HEK293T (cell line): Measurements from ENCODE around the gene CADPS2.

Experiments
- ARNT ChIP-seq: fragments of 450-650 bp; IDR thresholded peaks from 2 replicates; pipeline ENCODE4 v1.6.1; 2017; ENCODE audit warnings: mild to moderate bottlenecking
- BHLHE40 ChIP-seq: fragments of 450-650 bp; IDR thresholded peaks from 2 replicates; pipeline ENCODE4 v1.6.1; 2016; ENCODE audit warnings: mild to moderate bottlenecking, moderate library complexity, borderline replicate concordance
- CTBP1 ChIP-seq: fragments of 450-650 bp; IDR thresholded peaks from 2 replicates; pipeline ENCODE4 v1.6.1; 2016; ENCODE audit warnings: borderline replicate concordance
- ELF4 ChIP-seq: fragments of 450-650 bp; IDR thresholded peaks from 2 replicates; pipeline ENCODE4 v1.6.1; 2017; ENCODE audit warnings: antibody characterized with exemption
- FOXA1 ChIP-seq: fragments of 450-650 bp; IDR thresholded peaks from 2 replicates; pipeline ENCODE4 v1.6.1; 2016; ENCODE audit warnings: mild to moderate bottlenecking
- FOXK2 ChIP-seq: fragments of 450-650 bp; IDR thresholded peaks from 2 replicates; pipeline ENCODE4 v1.6.1; 2016; ENCODE audit warnings: mild to moderate bottlenecking
- FOXM1 ChIP-seq: fragments of 450-650 bp; IDR thresholded peaks from 2 replicates; pipeline ENCODE4 v1.6.1; 2017; ENCODE audit warnings: mild to moderate bottlenecking, borderline replicate concordance
- HDGF ChIP-seq: fragments of 450-650 bp; IDR thresholded peaks from 2 replicates; pipeline ENCODE4 v1.6.1; 2017; ENCODE audit warnings: antibody characterized with exemption, borderline replicate concordance
- L3MBTL2 ChIP-seq: fragments of 450-650 bp; conservative IDR thresholded peaks from 2 replicates; pipeline ENCODE4 v1.6.1; 2016; ENCODE audit warnings: mild to moderate bottlenecking
- LEF1 ChIP-seq: fragments of 450-650 bp; IDR thresholded peaks from 2 replicates; pipeline ENCODE4 v1.6.1; 2017; ENCODE audit warnings: mild to moderate bottlenecking, borderline replicate concordance
- SP1 ChIP-seq: fragments of 450-650 bp; IDR thresholded peaks from 2 replicates; pipeline ENCODE4 v1.6.1; 2017
- SUZ12 ChIP-seq: fragments of 450-650 bp; IDR thresholded peaks from 2 replicates; pipeline ENCODE4 v1.6.1; 2016; ENCODE audit warnings: mild to moderate bottlenecking
- TARDBP ChIP-seq: fragments of 450-650 bp; IDR thresholded peaks from 2 replicates; pipeline ENCODE4 v1.6.1; 2016
- TF ChIP-seq, protein P1 (sequence below): fragments of 450-650 bp; IDR thresholded peaks from 2 replicates; pipeline ENCODE4 v1.6.1; 2016

DNA sequence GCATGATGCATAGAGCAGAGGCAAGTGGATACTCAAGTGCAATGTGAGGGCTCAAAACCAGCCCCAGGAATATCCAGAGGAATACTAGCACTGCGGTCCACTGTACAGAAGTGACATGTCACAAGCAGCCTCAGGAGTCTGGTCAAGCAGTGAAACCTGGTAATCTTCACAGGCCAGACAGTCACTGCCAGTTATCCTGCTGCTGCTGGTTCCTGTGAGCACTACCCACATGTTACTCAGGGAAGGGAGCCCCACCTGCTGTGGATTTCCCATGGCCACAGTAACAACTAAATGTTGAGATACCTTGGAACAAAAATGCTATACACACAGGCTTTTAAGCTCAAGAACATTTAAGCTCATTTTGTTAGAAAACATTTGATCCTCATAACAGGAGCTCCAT, 290.4 kb downstream of the CADPS2 start:
- TF ChIP-seq FOXK2 (no peak), FOXM1 (no peak), HDGF (no peak), BHLHE40 (no peak), ELF4 (no peak), L3MBTL2 (no peak), SP1 (no peak), FOXA1 (no peak), ARNT (no peak), LEF1 (no peak), SUZ12 (no peak), TARDBP (no peak), CTBP1 (no peak)
- TF ChIP-seq, protein P1, sequence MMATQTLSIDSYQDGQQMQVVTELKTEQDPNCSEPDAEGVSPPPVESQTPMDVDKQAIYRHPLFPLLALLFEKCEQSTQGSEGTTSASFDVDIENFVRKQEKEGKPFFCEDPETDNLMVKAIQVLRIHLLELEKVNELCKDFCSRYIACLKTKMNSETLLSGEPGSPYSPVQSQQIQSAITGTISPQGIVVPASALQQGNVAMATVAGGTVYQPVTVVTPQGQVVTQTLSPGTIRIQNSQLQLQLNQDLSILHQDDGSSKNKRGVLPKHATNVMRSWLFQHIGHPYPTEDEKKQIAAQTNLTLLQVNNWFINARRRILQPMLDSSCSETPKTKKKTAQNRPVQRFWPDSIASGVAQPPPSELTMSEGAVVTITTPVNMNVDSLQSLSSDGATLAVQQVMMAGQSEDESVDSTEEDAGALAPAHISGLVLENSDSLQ: no peak
